Testis (tissue), 3 donors: ENCODE measurements around the gene BGN. TPM values are rescaled to one million over a fixed set of nuclear protein-coding genes. Genes with fewer than 3 reads are reported as not detected.

Experiments
- DNase-seq: peaks from one replicate; pipeline ENCODE4 v3.0.0-alpha.2; 2019
- H3K27ac ChIP-seq, 2 donors: fragments of 200-600 bp; sonication (generic); one replicate each; pipeline ENCODE4 v1.5.1; 2019
- H3K27me3 ChIP-seq: fragments of 200-600 bp; sonication (generic); one replicate; pipeline ENCODE4 v1.5.1; 2019
- H3K36me3 ChIP-seq: fragments of 200-600 bp; sonication (generic); one replicate; pipeline ENCODE4 v1.5.1; 2017; ENCODE audit warnings: low read depth; ENCODE audit errors: missing control alignments
- H3K4me1 ChIP-seq: fragments of 200-600 bp; sonication (generic); one replicate; pipeline ENCODE4 v1.5.1; 2019
- H3K4me3 ChIP-seq, 2 donors: fragments of 200-600 bp; sonication (generic); one replicate each; pipeline ENCODE4 v1.5.1; 2017 to 2019
- H3K9me3 ChIP-seq: fragments of 200-600 bp; sonication (generic); one replicate; pipeline ENCODE4 v1.5.1; 2017
- POLR2A ChIP-seq: fragments of 450-650 bp; IDR thresholded peaks from one replicate; pipeline ENCODE4 v1.6.1; 2017; ENCODE audit warnings: antibody characterized with exemption, mild to moderate bottlenecking, moderate library complexity
- WGBS, 2 donors: methylation state at CpG; one replicate each; pipeline ENCODE4 v1.1.5; 2018; 5-methylcytosine and 5-hydroxymethylcytosine counted together
- intact Hi-C: fragments of 100-400 bp; cut with DNase I; formaldehyde crosslinking; loops from one replicate; pipeline ENCODE4 v1.15.1; 2023; ENCODE audit warnings: low total_unique reads
- polyA plus RNA-seq: library from polyadenylated mRNA; stranded (reverse); fragments of 350-450 nt; fragmentation: Illumina TruSeq; extraction: RNeasy Lipid Tissue Mini Kit (QIAGEN cat#74804); gene quantifications from one replicate; pipeline ENCODE4 v1.2.3, GENCODE V29; 2014; ENCODE audit warnings: low read depth, low replicate concordance; ENCODE audit not compliant: insufficient read depth
- total RNA-seq, 2 donors: library from RNA; depleted of rRNA; stranded (reverse); fragments of >200 nt; gene quantifications; one replicate each; pipeline ENCODE4 v1.2.3, GENCODE V29; 2016
- TF ChIP-seq, protein P1 (sequence below), 3 experiments: fragments of 450-650 bp in 2 of 3; fragments of 200-600 bp in 1 of 3; sonication (generic) in 1 of 3; IDR thresholded peaks; one replicate each; pipeline ENCODE4 v1.5.1; 2016 to 2019; ENCODE audit warnings: antibody characterized with exemption in 3 of 3, mild to moderate bottlenecking in 2 of 3, moderate library complexity in 1 of 3

Gene BGN
- total and polyA plus RNA-seq, 3 donors from 2014 or later, result 42.3 to 174 (median 76.5) TPM

DNA sequence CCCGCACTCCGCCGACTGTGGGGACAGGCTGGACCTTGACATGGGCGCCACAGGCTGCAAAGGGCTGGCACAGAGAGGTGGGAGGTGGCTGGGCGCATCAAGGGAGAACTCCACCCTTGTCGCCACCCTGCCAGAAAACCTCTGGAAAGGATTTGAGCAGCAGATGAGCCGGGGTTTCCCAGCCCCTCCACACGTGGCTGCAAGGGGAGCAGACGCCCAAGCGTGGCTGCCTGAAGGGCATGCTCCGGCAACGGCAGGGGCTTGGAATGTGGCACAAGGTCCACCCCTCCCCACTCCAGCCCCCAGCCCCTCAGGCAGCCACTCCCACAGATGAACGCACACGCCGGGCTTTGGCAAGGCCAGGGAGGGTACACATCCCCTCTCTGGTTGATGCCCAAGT, 4.6 kb downstream of the BGN start:
- Histone ChIP-seq H3K27me3 (no peaks in the 10 kb centered on the region), H3K9me3 (no peaks in the 10 kb centered on the region), H3K27ac (no peak overlapping the region), H3K4me1 (peaks cover 3% of the 10 kb centered on the region), H3K36me3 (no peaks in the 10 kb centered on the region), H3K4me3 (no peak overlapping the region)
- no peak for DNase-seq
- TF ChIP-seq, protein P1, sequence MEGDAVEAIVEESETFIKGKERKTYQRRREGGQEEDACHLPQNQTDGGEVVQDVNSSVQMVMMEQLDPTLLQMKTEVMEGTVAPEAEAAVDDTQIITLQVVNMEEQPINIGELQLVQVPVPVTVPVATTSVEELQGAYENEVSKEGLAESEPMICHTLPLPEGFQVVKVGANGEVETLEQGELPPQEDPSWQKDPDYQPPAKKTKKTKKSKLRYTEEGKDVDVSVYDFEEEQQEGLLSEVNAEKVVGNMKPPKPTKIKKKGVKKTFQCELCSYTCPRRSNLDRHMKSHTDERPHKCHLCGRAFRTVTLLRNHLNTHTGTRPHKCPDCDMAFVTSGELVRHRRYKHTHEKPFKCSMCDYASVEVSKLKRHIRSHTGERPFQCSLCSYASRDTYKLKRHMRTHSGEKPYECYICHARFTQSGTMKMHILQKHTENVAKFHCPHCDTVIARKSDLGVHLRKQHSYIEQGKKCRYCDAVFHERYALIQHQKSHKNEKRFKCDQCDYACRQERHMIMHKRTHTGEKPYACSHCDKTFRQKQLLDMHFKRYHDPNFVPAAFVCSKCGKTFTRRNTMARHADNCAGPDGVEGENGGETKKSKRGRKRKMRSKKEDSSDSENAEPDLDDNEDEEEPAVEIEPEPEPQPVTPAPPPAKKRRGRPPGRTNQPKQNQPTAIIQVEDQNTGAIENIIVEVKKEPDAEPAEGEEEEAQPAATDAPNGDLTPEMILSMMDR (IDR thresholded peaks at IDR 0.05), result no peak
- TF ChIP-seq POLR2A, result no peak
- 14% methylated on average over 6 of the region's 15 CpGs; no CpG with 5 or more reads in 1 of the 2 donors for WGBS, 2 donors
- intact Hi-C loops, result no loop called here

DNA sequence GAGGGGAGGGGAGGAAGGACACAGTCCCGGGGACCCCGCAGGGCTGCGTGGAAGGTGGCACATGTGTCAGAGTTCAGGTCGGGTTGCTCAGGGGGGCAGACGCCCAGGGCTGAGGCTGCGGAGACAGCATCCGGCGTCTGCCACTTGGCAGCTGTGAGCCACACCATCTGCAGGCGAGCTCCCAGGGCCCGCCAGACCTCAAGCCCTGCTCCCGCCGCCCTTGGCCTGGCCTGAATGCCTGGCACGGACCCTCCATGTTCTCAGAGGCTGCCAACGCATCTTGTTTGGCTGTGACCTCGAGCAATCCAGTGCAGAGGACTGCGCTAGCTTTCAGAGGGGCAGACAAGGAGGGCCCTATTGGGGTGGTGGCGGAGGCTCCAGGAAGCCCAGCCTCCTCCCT, 5.1 kb downstream of the BGN start:
- DNase-seq, result peak; percentile 19
- WGBS, 2 donors, result 50 to 73% methylated on average over 2 to 4 of the region's 17 CpGs
- Histone ChIP-seq H3K9me3 (no peaks in the 10 kb centered on the region), H3K36me3 (no peaks in the 10 kb centered on the region), H3K4me1 (peaks cover 3% of the 10 kb centered on the region), H3K4me3 (no peak overlapping the region), H3K27me3 (no peaks in the 10 kb centered on the region), H3K27ac (no peak overlapping the region)
- TF ChIP-seq, protein P1 (IDR thresholded peaks at IDR 0.05), result no peak
- no peak for TF ChIP-seq POLR2A
- intact Hi-C loops, result no loop called here

DNA sequence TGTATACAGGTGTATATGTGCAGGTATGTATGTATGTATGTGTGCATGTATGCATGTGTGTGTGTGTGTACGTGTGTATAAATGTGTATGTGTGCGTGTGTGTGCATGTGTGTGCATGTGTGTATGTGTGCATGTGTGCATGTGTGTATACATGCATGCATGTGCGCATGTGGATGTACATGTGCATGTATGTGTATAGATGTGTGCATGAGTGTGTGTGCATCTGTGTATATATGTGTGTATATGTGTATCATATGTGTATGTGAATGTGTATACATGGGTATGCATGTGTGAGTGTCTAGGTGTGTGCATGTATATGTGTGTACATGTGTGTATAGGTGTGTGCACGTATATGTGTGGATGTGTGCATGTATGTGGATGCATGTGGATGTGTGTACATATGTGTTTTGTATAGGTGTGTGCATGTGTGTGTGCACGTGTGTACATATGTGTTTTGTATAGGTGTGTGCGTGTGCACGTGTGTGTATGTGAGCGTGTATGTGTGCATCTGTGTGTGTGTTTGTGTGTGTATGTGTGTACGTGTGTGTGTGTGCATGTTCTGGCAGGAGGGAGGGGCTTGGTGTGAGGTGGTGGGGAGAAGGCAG, 6.0 kb downstream of the BGN start:
- TF ChIP-seq, protein P1 (IDR thresholded peaks at IDR 0.05), result no peak
- TF ChIP-seq POLR2A, result no peak
- DNase-seq, result no peak
- no peak overlapping the region for H3K27ac ChIP-seq
- no peaks in the 10 kb centered on the region for H3K27me3 ChIP-seq
- H3K4me3 ChIP-seq, result no peak overlapping the region
- no peaks in the 10 kb centered on the region for H3K36me3 ChIP-seq
- H3K4me1 ChIP-seq, result peaks cover 3% of the 10 kb centered on the region
- 79 to 81% methylated on average over 8 to 9 of the region's 9 CpGs for WGBS, 2 donors
- H3K9me3 ChIP-seq, result no peaks in the 10 kb centered on the region
- intact Hi-C loops, result no loop called here

DNA sequence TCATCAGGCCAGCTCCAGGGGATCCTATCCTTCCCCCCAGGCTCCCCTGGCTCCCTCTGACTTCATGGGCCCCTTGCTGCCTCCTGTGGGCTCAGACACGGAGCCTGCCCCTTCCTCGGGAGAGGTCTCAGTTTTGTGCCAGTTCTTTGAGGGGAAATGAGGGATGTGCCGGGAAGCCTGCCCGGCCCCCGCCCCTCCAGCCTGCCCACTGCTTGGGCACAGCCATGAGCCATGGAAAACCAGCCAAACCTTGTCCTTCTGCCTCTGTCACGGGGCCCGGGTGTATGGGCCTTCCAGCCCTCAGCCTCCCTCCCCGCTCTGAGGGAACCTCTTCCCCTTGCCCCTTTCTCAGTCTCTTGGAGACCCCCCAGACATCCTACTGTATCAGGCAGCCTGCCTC, 6.8 kb downstream of the BGN start:
- H3K4me3 ChIP-seq, result no peak overlapping the region
- H3K27me3 ChIP-seq, result no peaks in the 10 kb centered on the region
- H3K9me3 ChIP-seq, result no peaks in the 10 kb centered on the region
- WGBS, 2 donors, result 88% methylated on average over 5 of the region's 8 CpGs; no CpG with 5 or more reads in 1 of the 2 donors
- H3K4me1 ChIP-seq, result peaks cover 3% of the 10 kb centered on the region
- no peaks in the 10 kb centered on the region for H3K36me3 ChIP-seq
- TF ChIP-seq, protein P1 (IDR thresholded peaks at IDR 0.05), result no peak
- TF ChIP-seq POLR2A, result no peak
- no peak overlapping the region for H3K27ac ChIP-seq
- DNase-seq, result no peak
- intact Hi-C loops, result no loop called here

DNA sequence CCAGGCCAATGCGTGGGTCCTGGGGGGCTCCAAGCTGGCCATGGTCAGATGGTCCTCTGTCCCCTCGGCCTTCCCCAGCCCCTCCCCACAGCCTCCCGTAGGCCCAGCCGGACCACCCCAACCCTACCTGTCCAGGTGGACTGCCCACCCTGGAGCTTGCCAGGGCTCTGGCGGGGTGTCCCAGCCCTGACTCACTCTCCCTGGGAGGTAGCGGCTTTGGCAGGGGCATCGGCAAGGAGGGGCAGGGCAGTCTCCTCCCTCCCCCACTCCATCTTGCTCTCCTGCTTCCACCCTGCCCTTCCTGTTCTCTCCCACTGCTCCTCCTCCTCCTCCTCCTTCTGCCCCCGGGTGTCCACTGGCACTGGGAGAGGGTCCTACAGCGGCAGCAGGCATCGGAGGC, 7.4 kb downstream of the BGN start:
- intact Hi-C loops, result no loop called here
- Histone ChIP-seq H3K9me3 (no peaks in the 10 kb centered on the region), H3K4me1 (peaks cover 3% of the 10 kb centered on the region), H3K27ac (no peak overlapping the region), H3K36me3 (no peaks in the 10 kb centered on the region), H3K4me3 (no peak overlapping the region), H3K27me3 (no peaks in the 10 kb centered on the region)
- no peak for DNase-seq
- WGBS, 2 donors, result 83 to 91% methylated on average over 5 to 6 of the region's 10 CpGs
- TF ChIP-seq, protein P1 (IDR thresholded peaks at IDR 0.05), result no peak
- no peak for TF ChIP-seq POLR2A
